CD1c-positive myeloid dendritic cell (primary cell): ENCODE data around the gene PANX1.

Source experiments
- DNase-seq: peaks from one replicate; pipeline ENCODE4 v3.0.0-alpha.2; 2016; ENCODE audit errors: extremely low spot score

The PANX1 gene

DNA sequence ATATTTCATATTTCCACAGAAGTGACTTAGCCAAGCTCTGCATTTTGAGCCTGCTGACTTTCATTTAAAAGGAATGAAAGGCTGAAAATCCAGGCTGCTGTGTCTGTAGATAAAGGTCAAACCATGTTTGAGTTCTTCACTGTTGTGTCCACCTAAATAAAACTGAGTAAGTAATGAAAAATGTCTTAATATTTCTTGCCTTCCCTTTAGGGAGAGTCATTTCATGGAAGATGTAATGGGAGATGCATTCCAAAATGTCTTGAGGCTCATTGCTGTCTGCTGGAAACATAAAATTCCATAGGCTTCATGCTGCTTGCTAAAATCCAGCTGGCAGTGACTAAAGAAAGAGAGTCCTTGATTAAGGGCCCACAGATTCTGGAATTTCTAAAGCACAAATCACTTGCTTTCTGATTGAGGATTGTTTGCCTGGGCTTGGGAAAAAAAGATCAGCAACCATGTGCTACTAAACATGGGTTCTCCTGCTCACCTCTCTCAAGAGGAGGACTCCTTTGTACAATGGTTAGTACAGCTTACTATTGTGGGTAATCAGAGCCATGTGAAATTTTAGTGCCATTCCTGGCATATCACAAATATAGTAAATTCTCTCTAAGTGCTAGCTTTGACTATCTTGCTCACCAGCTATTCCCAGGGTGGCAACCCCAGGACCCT, 56.9 kb downstream of the PANX1 start:
- no peak for DNase-seq

DNA sequence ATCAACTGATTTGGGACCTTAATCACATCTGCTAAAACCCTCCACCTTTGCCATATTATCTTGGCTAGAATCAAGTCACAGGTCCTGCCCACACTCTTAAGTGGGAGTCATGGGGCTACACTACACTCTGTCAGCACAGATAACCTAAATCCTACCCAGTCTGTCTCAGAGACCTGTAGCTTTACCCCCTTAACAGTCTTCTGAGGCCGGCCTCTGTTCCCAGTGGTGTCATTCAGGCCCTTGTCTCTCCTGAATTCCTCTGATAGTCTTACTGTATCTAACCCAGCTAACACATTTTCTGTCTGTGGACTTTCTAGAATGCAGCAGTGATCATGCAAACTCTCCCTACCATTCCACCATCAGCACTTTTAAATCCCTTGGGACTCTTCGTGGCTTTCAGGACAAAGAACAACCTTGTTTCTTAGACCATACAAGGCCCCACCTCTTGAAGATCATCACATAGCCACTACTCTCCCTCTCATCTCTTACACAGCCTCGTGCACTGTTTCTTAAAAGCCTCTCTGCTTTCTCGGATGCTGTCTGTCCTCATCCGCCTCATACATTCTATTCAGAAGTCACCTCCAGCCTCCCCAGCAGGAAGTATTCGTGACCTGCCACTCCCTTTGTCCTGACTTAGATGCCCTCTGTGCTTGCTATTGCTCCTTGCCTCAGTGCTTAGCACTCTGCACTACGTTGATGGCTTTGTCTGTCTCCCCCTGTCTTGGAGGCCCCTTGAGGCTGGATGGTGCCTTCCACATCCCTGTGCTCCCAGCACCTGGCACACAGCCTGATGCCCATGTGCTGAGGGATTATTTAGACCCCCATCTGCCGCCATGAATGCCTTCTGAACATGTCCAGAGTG, 57.9 kb downstream of the PANX1 start:
- no peak for DNase-seq

DNA sequence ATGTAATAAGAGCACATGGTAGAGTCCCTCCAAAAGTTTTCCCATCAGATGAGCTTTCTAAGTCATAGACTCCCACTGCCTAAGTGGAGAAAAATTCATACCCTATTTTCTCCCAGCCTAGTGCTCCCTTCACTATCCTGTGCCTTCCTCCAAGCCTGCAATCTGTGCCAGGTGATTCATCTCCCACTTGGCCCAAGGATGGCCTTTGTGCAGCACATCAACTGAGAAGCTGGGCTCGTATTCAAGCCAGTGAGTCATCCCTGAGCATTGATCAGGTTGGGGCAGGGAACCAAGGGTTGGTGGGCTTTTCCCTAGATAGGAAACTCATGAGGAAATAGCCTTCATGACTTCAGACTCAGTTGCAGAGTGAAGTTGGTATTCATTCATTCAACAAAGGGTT, 64.6 kb downstream of the PANX1 start:
- no peak for DNase-seq

DNA sequence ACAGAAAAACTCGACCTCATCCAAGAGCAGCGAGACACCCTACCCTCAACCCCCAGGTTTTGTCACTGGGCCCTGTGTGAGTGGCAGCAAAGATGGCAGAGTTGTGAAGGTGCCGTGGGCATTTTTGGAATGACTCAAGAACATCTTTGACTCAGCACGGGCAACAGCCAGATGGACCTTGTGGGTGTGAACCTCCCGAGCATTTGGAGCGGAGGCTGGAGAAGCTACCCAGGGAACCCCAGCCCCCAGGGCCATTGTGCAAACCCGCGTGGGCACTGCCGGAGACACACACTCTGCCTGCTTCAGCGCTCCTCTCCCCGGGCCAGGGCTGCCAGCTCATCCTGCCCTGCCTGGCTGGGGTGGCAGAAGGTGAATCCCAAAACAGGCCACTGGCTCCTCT, 66.1 kb downstream of the PANX1 start:
- no peak for DNase-seq

DNA sequence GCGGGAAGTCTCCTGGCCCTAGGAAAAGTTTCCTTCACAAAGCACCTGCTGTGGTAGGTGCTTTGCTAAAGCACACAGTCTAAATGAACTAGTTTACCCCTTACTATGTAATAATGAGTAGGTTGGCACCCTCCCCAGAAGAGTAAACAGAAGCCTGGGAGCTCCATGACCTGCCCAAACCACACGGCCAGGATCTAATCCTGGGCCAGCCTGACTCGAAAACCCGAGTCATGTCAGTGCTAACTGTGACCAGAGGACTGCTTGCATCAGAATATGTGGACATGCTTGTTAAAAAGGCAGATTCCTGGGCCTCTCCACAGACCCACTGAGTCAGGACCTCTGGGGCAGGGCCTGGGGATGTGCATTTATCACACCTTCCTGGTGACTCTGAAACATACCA, 67.7 kb downstream of the PANX1 start:
- no peak for DNase-seq

DNA sequence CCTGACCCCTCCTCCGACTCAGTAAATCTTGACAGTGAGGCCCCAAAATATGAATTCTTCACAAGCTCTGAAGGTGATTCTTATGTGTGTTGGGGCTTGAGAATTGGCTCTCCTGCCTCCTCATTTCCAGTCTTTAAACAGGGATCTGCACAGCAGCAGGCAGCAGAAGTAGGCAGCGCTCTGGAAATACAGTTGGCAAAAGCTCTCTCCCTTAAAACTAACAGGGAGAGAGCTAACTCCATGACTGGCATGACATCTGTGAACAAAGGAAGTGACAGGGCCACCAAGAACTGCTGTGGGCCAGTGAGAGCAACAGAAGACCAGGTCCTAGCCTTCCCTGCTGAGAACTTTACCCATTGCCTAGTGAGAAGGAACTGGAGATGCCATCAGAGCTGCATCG, 70.1 kb downstream of the PANX1 start:
- DNase-seq: no peak

DNA sequence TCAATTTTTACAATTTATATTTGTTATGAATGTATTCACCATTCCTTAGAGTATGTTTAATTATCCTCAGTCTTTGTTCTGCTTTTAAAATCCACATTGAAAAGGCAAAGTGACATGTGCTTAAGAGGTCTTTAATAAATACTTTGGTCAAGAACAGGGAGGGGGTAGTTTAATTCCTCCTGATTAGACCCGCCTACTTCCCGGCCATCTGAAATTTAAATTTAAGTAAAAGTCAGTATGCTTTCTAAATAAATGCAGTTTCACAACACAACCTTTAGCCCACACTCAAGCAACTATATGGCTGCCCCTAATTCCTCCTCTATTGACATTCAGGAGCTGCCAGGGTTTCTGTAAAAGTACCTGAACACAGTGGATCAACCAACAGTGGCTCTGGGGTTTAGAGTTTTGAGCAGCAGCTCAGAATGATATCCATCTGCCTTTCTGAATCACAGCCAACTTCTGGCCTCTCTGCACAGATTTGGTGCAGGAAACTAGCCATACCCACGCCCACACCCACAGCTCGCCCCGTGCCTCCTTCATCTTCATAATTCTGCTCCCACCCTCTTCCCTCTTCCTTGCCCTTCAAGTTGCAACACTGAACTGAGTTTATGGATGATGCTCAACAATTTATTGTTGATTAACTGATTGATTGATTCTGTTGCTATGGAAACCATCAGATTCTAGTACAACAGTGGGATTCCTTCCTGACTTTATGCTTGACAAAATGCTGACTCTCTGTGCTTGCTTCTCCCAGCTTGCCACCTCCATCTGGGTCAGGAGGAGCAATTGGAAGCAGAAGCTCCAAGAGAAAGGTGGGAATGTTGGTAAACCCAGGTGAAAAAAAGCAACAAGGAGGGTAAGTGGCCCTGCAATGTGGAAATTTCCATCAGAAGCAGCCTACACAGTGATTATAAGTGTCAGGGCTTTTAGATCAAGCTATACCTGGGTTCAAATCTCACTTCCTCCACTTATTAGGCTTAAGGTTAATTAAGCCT, 70.8 kb downstream of the PANX1 start:
- no peak for DNase-seq

DNA sequence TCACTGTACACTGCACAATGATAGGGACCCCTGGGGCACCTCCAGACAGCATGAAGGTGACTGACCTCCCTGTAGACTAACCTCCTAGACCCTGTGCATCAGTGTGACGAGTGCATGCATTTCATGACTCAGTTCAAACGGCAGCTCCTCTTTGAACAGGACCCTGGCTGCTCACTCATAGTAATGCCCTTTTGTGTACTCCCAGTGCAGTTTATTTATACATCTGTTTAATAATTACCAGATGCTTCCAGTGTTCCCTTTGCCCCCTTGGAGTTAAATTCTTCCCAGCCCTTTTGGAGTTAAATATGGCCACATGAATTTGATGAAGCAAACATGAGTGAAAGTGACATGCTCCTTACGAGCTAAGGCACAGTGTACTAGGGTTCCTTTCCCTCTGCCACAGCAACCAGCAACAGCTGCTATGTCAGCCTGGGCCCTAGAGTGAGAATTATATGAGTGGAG, 72.4 kb downstream of the PANX1 start:
- DNase-seq: no peak

DNA sequence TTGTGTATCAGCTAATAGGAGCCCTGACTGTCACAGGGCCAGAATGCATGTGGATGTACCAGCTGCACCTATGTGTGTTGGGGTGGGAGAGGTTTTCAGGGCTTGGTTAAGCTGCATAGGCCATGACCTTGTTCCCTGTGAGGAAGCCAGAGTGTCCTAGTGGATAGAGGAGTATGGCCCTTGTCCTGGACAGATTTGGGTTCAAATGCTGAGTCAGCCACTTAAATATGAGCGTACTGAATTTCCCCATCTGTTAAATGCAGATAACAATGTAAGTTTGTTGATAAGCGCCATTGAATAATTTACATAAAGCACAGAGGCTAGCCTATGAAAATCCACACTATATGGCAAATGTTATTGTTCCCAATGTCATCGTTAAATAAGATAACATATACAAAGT, 74.4 kb downstream of the PANX1 start:
- no peak for DNase-seq

DNA sequence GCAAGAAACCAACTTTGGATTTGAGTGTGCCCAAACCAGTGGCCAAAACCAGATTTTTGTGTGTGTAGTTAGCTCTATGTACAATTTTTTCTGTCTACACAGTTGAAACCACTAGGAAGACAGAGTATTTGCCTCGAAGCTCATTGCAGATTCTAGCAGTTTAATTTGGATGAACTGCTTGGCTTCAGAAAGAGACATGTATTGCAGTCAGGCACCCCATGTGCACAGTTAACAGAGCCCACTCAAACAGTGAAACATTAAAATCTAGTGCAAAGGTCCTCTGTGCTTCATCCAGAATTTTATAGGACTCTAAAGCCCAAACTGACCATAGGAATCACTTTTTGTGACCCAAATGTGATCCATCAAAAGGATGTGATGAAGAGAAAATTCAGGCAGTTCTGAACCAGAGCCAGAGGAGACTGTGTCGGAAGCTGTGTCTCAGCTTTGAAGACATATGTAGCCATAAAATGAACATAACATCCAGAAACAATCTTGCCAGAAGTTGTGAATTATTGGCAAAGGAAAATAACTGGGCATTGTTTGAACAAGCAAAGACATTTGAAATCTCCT, 82.7 kb downstream of the PANX1 start:
- no peak for DNase-seq

DNA sequence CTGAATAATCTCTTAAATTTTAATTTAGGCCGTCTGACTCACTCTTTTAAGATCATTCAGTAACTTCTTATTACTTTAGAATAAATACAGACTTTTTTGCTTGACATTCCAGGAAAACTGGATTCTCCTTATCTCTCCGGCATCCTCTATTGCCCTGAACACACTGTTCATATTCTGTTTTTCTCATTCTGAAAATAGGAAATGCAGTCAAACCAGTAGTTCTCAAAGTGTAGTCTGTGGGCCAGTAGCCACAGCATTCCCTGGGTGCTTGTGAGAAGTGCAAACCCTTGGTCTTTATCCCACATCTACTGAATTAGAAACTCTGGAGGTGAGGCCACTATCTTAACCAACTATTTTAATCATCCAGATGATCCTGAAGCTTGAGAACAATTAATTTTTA, 84.3 kb downstream of the PANX1 start:
- no peak for DNase-seq

DNA sequence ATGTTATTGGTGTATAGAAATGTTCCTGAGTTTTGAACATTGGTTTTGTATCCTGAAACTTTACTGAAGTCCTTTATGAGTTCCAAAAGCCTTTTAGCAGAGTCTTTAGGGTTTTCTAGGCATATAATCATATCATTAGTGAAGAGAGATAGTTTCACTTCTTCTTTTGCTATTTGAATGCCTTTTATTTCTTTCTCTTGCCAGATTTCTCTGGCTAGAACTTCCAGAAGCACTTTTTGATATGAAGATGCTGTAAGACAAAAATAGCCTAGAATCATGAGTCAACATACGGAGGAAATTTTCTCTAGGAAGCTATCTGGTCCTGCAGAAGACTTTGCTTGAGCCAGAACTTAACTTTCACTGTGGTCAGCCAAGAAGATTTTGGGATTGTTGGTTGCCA, 89.1 kb downstream of the PANX1 start:
- DNase-seq: no peak

DNA sequence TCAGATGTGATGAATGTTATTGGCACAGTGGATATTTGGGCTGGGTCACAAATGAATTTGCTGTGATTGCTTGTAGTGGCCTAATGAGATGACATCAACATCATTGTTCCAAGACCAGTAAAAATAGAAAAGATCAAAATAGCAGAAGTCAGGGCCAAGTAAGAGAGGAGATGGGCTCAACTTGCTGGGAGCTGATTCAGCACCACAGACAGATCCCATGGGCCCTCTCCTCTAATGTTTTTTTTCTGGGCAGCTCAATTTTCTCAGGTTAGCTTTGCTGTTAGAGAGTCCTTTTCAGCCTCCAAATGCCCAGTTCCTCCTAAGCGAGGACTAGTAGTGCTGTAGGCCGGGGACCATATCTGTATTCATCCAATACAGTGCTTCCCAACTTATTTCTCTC, 89.7 kb downstream of the PANX1 start:
- no peak for DNase-seq

DNA sequence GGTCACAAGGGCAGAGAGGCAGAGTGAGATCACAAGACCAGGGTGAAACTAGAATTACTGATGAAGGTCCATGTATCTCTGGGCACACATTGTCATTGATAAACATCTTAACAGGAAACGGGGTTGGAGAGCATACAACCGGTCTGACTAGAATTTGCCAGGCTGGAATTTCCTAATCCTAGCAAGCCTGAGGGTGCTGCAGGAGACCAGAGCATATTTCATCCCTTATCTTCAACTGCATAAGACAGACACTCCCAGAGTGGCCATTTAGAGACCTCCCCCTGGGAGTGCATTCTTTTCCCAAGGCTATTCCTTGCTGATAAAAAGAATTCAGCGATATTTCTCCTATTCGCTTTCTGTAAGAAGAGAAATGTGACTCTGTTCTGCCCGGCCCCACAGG, 91.1 kb downstream of the PANX1 start:
- no peak for DNase-seq

DNA sequence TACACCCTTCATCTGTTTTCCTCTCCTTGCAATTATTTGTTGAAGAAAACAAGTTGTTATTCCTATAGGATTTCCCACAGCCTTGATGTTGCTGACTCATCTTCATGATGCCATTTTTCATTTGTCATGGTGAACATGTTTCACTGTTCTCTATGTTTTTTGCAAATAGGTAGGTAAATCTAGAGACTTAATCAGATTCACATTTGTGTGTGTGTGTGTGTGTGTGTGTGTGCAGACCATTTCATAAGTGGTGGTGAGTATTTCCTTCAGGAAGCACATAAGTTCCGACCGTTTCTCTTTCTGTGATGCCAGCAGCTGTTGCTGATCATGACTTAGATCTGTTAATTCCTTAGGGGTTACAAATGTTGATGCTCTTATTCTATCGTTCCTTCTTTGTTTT, 95.4 kb downstream of the PANX1 start:
- DNase-seq: no peak
